OCI-LY1 (cell line): ENCODE data around the gene SORD.
A peak's percentile ranks its signal among the peaks of the same experiment; 100 is the strongest.

Source experiments
- H2AFZ ChIP-seq: fragments of 200-600 bp; sonication (generic), shearing (Covaris generic); 2 replicates; pipeline ENCODE4 v1.6.0; 2014; ENCODE audit warnings: antibody characterized with exemption, mild to moderate bottlenecking, low read length
- H3F3A ChIP-seq: fragments of 200-600 bp; sonication (generic), shearing (Covaris generic); 2 replicates; pipeline ENCODE4 v1.6.0; 2014; ENCODE audit warnings: mild to moderate bottlenecking, antibody characterized with exemption, low read length, moderate library complexity; ENCODE audit not compliant: insufficient read depth
- H3K27ac ChIP-seq: fragments of 200-600 bp; sonication (generic); 2 replicates; pipeline ENCODE4 v1.5.1; 2014; ENCODE audit warnings: low read length, mixed run types, mild to moderate bottlenecking, low read depth; ENCODE audit not compliant: poor library complexity, severe bottlenecking
- H3K27me3 ChIP-seq: fragments of 200-600 bp; sonication (generic); 2 replicates; pipeline ENCODE4 v1.6.0; 2014; ENCODE audit warnings: antibody characterized with exemption, mild to moderate bottlenecking, low read length, moderate library complexity; ENCODE audit not compliant: insufficient read depth
- H3K36me3 ChIP-seq: fragments of 200-600 bp; sonication (generic); 2 replicates; pipeline ENCODE4 v1.6.1; 2014; ENCODE audit warnings: mild to moderate bottlenecking, antibody characterized with exemption, low read length, moderate library complexity, mixed read lengths; ENCODE audit not compliant: insufficient read depth
- H3K4me1 ChIP-seq: fragments of 200-600 bp; sonication (generic); 2 replicates; pipeline ENCODE4 v1.5.1; 2014; ENCODE audit warnings: mild to moderate bottlenecking, low read length, moderate library complexity; ENCODE audit not compliant: insufficient read depth, severe bottlenecking
- H3K4me2 ChIP-seq: fragments of 200-600 bp; sonication (generic), shearing (Covaris generic); 2 replicates; pipeline ENCODE4 v1.6.1; 2014; ENCODE audit warnings: low read length
- H3K4me3 ChIP-seq: fragments of 200-600 bp; sonication (generic); 2 replicates; pipeline ENCODE4 v1.5.1; 2014; ENCODE audit warnings: low read length, low read depth, mild to moderate bottlenecking, mixed read lengths; ENCODE audit not compliant: poor library complexity, severe bottlenecking
- H3K79me2 ChIP-seq: fragments of 200-600 bp; shearing (Covaris generic); 2 replicates; pipeline ENCODE4 v1.6.1; 2016; ENCODE audit warnings: mixed run types, low read length, mixed read lengths; ENCODE audit not compliant: insufficient read depth
- H3K9ac ChIP-seq: fragments of 200-600 bp; sonication (generic), shearing (Covaris generic); 2 replicates; pipeline ENCODE4 v1.6.1; 2014; ENCODE audit warnings: mild to moderate bottlenecking, low read length, mixed read lengths
- H3K9me2 ChIP-seq: fragments of 200-600 bp; sonication (generic), shearing (Covaris generic); 2 replicates; pipeline ENCODE4 v1.6.1; 2014; ENCODE audit warnings: low read depth, mild to moderate bottlenecking, low read length, mixed read lengths
- H3K9me3 ChIP-seq: fragments of 200-600 bp; shearing (Covaris generic); 2 replicates; pipeline ENCODE4 v1.6.1; 2014; ENCODE audit warnings: low read length, mixed read lengths
- H4K20me1 ChIP-seq: fragments of 200-600 bp; sonication (generic), shearing (Covaris generic); 2 replicates; pipeline ENCODE4 v1.6.0; 2016; ENCODE audit warnings: mild to moderate bottlenecking, low read length; ENCODE audit not compliant: insufficient read depth
- EZH2 ChIP-seq: fragments of 200-600 bp; sonication (generic), shearing (Covaris generic); IDR thresholded peaks from 2 replicates; pipeline ENCODE4 v1.8.0; 2017; ENCODE audit warnings: borderline replicate concordance, mixed run types, mild to moderate bottlenecking, antibody characterized with exemption, low read length, moderate library complexity, mixed read lengths
- TF ChIP-seq, protein P1 (sequence below): fragments of 200-600 bp; sonication (generic), shearing (Covaris generic); IDR thresholded peaks from 2 replicates; pipeline ENCODE4 v1.5.1; 2017; ENCODE audit warnings: mild to moderate bottlenecking, antibody characterized with exemption, low read length, moderate library complexity, mixed read lengths

The SORD gene

DNA sequence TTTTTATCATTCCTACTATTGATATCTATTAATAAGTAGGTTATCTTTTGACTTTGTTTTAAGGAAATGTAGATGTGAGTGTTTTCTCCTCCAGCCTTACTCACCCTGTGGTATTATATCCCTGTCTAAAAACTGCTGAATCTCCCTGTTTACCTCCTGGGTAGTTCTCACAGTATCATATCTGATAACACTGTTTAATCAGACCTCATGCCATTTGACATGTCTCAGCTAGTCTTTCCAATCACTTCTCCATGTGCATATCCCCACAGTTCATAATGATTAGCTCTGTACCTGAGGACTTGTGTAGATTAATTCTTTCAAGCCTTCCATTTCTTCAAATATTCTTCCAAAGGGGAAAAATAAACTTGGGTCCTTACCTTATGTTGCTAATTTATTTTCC, 60.2 kb downstream of the SORD start:
- Histone ChIP-seq H3K36me3 (no peaks in the 10 kb centered on the region), H3K4me2 (no peak overlapping the region), H4K20me1 (no peaks in the 10 kb centered on the region), H3K79me2 (no peaks in the 10 kb centered on the region), H3K4me3 (no peak overlapping the region), H3K4me1 (no peaks in the 10 kb centered on the region), H2AFZ (no peak overlapping the region), H3K27ac (no peak overlapping the region), H3K9me2 (no peaks in the 10 kb centered on the region), H3K9me3 (no peaks in the 10 kb centered on the region), H3K27me3 (no peaks in the 10 kb centered on the region), H3F3A (no peaks in the 10 kb centered on the region), H3K9ac (no peak overlapping the region)
- TF ChIP-seq, protein P1, sequence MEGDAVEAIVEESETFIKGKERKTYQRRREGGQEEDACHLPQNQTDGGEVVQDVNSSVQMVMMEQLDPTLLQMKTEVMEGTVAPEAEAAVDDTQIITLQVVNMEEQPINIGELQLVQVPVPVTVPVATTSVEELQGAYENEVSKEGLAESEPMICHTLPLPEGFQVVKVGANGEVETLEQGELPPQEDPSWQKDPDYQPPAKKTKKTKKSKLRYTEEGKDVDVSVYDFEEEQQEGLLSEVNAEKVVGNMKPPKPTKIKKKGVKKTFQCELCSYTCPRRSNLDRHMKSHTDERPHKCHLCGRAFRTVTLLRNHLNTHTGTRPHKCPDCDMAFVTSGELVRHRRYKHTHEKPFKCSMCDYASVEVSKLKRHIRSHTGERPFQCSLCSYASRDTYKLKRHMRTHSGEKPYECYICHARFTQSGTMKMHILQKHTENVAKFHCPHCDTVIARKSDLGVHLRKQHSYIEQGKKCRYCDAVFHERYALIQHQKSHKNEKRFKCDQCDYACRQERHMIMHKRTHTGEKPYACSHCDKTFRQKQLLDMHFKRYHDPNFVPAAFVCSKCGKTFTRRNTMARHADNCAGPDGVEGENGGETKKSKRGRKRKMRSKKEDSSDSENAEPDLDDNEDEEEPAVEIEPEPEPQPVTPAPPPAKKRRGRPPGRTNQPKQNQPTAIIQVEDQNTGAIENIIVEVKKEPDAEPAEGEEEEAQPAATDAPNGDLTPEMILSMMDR: no peak
- no peak for TF ChIP-seq EZH2

- no peak overlapping the region for H3K4me3 ChIP-seq
- H3K4me1 ChIP-seq: no peaks in the 10 kb centered on the region
- H3K9me3 ChIP-seq: no peaks in the 10 kb centered on the region
- H3K9me2 ChIP-seq: no peaks in the 10 kb centered on the region
- H3K9ac ChIP-seq: no peak overlapping the region
- TF ChIP-seq, protein P1: no peak
- no peak for TF ChIP-seq EZH2
- no peak overlapping the region for H3K4me2 ChIP-seq
- no peaks in the 10 kb centered on the region for H3K79me2 ChIP-seq
- no peaks in the 10 kb centered on the region for H4K20me1 ChIP-seq
- no peak overlapping the region for H2AFZ ChIP-seq
- no peak overlapping the region for H3K27ac ChIP-seq
- H3K27me3 ChIP-seq: no peaks in the 10 kb centered on the region
- H3F3A ChIP-seq: no peaks in the 10 kb centered on the region
- no peaks in the 10 kb centered on the region for H3K36me3 ChIP-seq
Measured at GRCh38 chr15:45084163-45084562, 61.2 kb downstream of the SORD start.

DNA sequence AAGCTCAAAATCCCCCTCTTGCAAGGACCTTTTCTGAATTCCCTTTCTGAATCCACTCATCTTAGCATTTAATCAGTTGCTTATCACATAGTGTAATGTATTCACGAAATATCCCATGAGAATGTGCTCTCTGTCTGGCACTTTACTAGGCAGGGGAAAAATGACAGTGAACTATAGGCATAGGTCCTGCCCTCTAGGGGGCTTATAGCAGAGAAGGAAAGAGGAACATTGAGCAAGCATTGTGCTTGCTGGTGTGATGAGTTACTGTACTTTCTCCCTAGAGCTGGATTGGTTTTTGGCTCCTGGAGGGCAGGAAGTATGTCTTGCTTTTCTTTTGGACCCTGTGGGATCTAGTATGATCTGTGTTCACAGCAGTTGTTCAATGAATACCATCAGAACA, 64.5 kb downstream of the SORD start:
- Histone ChIP-seq H2AFZ (no peak overlapping the region), H3K4me1 (no peaks in the 10 kb centered on the region), H3K9ac (no peak overlapping the region), H3K4me3 (no peak overlapping the region), H3K27me3 (0 out of 2 replicates have a peak, but pooled peaks cover under 1% of the 10 kb centered on the region), H3K9me2 (no peaks in the 10 kb centered on the region), H3K9me3 (no peaks in the 10 kb centered on the region), H3K36me3 (no peaks in the 10 kb centered on the region), H3K4me2 (no peak overlapping the region), H4K20me1 (no peaks in the 10 kb centered on the region), H3K79me2 (no peaks in the 10 kb centered on the region), H3K27ac (no peak overlapping the region), H3F3A (no peaks in the 10 kb centered on the region)
- TF ChIP-seq, protein P1: peak; percentile 23; the same call in 1 of the 2 replicates
- no peak for TF ChIP-seq EZH2
